Neural crest cell (in vitro differentiated cells): ENCODE data around the gene HEBP1. TPM values are rescaled to one million over a fixed set of nuclear protein-coding genes. Genes with fewer than 3 reads are reported as not detected.

Experiments used
- DNase-seq: peaks from one replicate; pipeline ENCODE4 v3.0.0; 2021; ENCODE audit warnings: low read depth, mixed read lengths, low spot score
- H3K27ac Mint-ChIP-seq: one replicate; pipeline ENCODE4 v1.8.0; 2021; ENCODE audit warnings: mild to moderate bottlenecking, mixed read lengths; ENCODE audit not compliant: unreplicated experiment
- H3K27me3 Mint-ChIP-seq: 2 replicates; pipeline ENCODE4 v1.8.0; 2021; ENCODE audit warnings: low read depth, mild to moderate bottlenecking, mixed read lengths
- H3K36me3 Mint-ChIP-seq: 2 replicates; pipeline ENCODE4 v1.8.0; 2021; ENCODE audit warnings: low read depth, mild to moderate bottlenecking, mixed read lengths
- H3K4me1 Mint-ChIP-seq: 2 replicates; pipeline ENCODE4 v1.8.0; 2021; ENCODE audit warnings: mixed read lengths
- H3K4me3 Mint-ChIP-seq: one replicate; pipeline ENCODE4 v1.8.0; 2021; ENCODE audit warnings: mild to moderate bottlenecking, mixed read lengths
- H3K9me3 Mint-ChIP-seq: 2 replicates; pipeline ENCODE4 v1.8.0; 2021; ENCODE audit warnings: mixed read lengths
- total RNA-seq: library from RNA; stranded (reverse); gene quantifications from 2 replicates; pipeline ENCODE4 v1.2.1, GENCODE V29; 2021
- TF ChIP-seq, protein P1 (sequence below): fragments of 200-600 bp; sonication (generic); conservative IDR thresholded peaks from 2 replicates; pipeline ENCODE4 v1.5.0; 2021; ENCODE audit warnings: antibody characterized with exemption, mild to moderate bottlenecking

The HEBP1 gene
- total RNA-seq, 1 donor from 2014 or later: 23.6 TPM

- Mint-ChIP-seq H3K4me3 (no peak overlapping the region), H3K9me3 (no peaks in the 10 kb centered on the region), H3K36me3 (peaks cover 3% of the 10 kb centered on the region), H3K27ac (no peak overlapping the region), H3K4me1 (peaks cover 6% of the 10 kb centered on the region), H3K27me3 (no peaks in the 10 kb centered on the region)
- no peak for DNase-seq
- TF ChIP-seq, protein P1, sequence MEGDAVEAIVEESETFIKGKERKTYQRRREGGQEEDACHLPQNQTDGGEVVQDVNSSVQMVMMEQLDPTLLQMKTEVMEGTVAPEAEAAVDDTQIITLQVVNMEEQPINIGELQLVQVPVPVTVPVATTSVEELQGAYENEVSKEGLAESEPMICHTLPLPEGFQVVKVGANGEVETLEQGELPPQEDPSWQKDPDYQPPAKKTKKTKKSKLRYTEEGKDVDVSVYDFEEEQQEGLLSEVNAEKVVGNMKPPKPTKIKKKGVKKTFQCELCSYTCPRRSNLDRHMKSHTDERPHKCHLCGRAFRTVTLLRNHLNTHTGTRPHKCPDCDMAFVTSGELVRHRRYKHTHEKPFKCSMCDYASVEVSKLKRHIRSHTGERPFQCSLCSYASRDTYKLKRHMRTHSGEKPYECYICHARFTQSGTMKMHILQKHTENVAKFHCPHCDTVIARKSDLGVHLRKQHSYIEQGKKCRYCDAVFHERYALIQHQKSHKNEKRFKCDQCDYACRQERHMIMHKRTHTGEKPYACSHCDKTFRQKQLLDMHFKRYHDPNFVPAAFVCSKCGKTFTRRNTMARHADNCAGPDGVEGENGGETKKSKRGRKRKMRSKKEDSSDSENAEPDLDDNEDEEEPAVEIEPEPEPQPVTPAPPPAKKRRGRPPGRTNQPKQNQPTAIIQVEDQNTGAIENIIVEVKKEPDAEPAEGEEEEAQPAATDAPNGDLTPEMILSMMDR: no peak
Measured at GRCh38 chr12:12982331-12982730, 17.7 kb downstream of the HEBP1 start.

- Mint-ChIP-seq H3K9me3 (no peaks in the 10 kb centered on the region), H3K27me3 (no peaks in the 10 kb centered on the region), H3K4me1 (peaks cover 6% of the 10 kb centered on the region), H3K36me3 (peaks cover 7% of the 10 kb centered on the region), H3K27ac (no peak overlapping the region), H3K4me3 (no peak overlapping the region)
- DNase-seq: no peak
- TF ChIP-seq, protein P1: no peak
Measured at GRCh38 chr12:12979731-12980259, 20.3 kb downstream of the HEBP1 start.

DNA sequence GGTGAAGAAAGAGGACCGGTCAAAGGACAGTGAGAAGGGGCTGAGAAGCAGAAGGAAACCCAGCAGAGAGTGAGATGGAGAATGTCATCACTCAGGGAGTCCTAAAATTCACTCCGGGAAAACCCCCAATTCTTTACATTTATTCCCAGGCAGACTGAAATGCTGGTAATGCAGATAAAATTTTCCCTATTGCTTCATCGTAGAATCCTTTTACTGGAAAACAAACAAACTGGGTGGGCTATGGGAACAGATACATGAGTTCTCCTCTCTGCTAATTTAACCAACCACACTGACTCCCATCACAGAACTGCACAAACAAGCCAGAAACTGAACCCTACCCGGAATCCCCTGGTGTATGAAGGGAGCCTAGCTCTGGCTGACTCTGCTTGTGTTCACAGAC lies 20.9 kb downstream of the HEBP1 start:
- TF ChIP-seq, protein P1: no peak
- Mint-ChIP-seq H3K27me3 (no peaks in the 10 kb centered on the region), H3K9me3 (no peaks in the 10 kb centered on the region)

GRCh38 chr12:12977231-12977630 lies 22.8 kb downstream of the HEBP1 start:
- H3K36me3 Mint-ChIP-seq: peaks cover 33% of the 10 kb centered on the region
- H3K27ac Mint-ChIP-seq: no peak overlapping the region
- no peak for DNase-seq
- TF ChIP-seq, protein P1: no peak
- peaks cover 5% of the 10 kb centered on the region for H3K9me3 Mint-ChIP-seq
- no peaks in the 10 kb centered on the region for H3K27me3 Mint-ChIP-seq
- H3K4me1 Mint-ChIP-seq: no peaks in the 10 kb centered on the region
- H3K4me3 Mint-ChIP-seq: no peak overlapping the region

More for the DNA sequence above, 20.9 kb downstream of the HEBP1 start:
- Mint-ChIP-seq H3K27ac (no peak overlapping the region), H3K4me1 (peaks cover 6% of the 10 kb centered on the region), H3K4me3 (no peak overlapping the region), H3K36me3 (peaks cover 14% of the 10 kb centered on the region)
- DNase-seq: no peak

DNA sequence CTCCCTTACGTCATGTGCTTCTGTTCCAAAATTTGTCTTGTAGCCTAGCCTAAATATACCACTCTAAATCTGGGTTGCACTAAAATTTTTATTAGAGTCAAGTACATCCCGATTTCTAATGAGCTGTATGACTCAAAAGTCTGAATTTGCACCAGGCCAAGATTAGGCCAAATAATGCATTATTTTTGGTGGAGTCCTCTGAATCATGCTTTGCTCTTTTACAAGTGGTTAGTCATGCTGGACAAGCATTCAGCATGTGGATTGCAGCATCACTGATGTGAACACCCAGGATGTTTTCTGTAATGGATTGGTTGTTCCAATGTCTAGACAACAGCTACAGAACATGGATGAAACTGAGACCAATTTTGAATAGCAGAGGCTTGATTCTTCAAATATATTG lies 23.7 kb downstream of the HEBP1 start:
- TF ChIP-seq, protein P1: no peak
- H3K9me3 Mint-ChIP-seq: peaks cover 9% of the 10 kb centered on the region
- no peak overlapping the region for H3K27ac Mint-ChIP-seq
- no peak overlapping the region for H3K4me3 Mint-ChIP-seq
- DNase-seq: no peak
- peaks cover 42% of the 10 kb centered on the region for H3K36me3 Mint-ChIP-seq
- no peaks in the 10 kb centered on the region for H3K4me1 Mint-ChIP-seq
- no peaks in the 10 kb centered on the region for H3K27me3 Mint-ChIP-seq
